ENCODE results near the gene IQCF6.
"Not testable (repeated sequence)": the region's sequence is repeated elsewhere in the genome, so short reads cannot be mapped to it uniquely, and the experiment has no call there.

The IQCF6 gene

DNA sequence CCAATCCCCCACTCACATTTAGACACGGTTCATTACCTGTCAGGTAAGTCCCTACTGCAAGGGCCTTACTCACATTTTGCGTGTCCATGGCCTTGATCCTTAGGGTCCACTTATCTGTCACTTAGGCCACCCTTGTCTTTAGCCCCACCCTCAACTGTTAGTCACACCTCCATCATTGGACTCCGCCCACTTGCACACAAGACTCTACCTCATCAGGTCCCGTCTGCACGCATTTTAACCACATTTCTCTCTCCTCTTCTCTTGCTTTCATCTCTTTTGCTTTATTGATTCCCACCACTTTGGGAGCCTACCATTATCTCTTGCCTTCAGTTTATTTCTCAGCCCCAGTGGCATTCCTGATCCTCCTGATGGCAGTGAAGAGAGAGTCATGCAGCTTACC, at the start of gene IQCF6:
Gene IQCF6, minus strand, starts transcription at position 101 of the 400 bp plus-strand sequence. Its CDS starts 13 bp downstream, at position 88.
- DNase-seq (ENCODE audit: low read depth) = no peak

DNA sequence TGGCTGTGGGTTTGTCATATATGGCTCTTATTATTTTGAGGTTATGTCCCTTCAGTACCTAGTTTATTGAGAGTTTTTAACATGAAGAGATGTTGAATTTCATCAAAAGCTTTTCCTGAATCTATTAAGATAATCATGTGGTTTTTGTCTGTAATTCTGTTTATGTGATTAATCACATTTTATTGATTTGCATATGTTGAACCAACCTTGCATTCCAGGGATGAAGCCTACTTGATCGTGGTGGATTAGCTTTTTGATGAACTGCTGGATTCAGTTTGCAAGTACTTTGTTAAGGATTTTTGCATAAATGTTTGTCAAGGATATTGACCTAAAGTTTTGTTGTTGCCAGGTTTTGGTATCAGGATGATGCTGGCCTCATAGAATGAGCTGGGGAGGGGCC, 49.3 kb upstream of the IQCF6 start:
- no peak for DNase-seq (ENCODE audit: low read depth)

DNA sequence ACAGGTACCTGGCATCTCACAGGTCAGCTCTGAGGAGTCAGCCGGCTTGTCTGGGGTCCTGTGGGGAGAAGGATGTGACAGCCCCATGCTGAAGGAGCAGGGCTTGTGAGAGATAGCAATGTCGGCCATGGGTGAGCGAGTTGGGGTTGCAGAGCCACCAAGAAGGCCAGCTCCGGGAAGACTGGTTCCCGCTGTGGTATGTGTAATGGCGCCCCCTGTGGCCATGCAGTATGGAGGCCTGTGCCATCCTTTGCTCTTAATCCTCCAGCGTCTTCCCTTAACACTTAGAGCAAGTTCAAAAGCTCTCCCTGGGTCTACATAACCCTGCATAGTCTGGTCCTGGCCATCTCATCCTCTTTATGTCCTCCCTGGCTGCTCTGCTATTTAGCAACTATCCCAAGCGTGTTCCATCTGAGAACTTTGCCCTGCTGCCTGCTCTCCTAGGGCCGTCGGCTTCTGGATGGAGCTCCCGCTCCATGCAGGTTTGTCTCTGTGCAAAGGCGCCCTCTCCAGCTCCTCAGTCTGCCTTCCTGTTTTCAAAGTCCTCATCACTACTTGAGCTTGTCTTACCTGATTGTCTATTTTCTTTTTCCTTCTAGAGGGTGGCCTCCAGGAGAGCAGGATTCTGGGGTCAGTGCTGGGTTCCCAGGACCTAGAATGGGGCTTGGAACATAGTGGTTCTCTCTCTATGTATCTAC, 40.8 kb upstream of the IQCF6 start:
- no peak for DNase-seq (ENCODE audit: low read depth)

DNA sequence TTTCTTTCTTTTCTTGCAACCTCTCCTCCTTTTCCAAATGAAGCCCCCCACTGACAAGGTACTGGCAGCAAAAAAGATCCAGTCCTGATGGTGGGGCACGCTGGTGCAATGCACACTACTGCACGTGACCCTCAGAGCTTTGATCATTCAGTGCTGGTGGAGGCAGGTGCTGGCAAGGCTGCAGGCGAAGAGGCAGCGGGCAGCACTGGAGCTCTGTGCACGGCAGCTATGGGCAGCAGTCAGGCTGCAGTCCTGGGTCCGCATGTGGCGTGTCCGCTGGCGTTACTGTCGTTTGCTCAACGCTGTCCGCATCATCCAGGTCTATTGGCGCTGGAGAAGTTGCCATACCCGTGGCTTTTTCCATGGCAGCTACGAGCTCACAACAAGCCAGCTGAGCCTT, 40.1 kb upstream of the IQCF6 start:
- no peak for DNase-seq (ENCODE audit: low read depth)

DNA sequence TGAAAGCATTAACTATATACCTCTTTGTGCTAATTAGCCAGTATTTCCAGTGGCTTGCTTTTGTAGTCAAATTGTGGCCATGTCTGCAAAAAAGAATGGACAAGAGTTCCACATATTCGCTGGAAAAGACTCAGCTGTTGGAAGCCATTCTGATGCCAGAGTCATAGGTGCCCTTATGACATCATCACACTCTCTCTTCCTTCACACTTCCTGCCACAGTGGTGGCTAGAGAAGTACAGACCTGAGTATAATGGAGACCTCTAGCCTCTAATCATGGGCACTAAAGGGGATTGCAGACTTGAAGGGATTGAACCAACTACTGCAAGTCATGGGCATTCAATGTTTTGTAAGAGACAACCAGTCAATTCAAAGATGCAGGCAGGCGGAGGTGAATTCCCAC, 38.3 kb upstream of the IQCF6 start:
- DNase-seq (ENCODE audit: low read depth) = no peak

DNA sequence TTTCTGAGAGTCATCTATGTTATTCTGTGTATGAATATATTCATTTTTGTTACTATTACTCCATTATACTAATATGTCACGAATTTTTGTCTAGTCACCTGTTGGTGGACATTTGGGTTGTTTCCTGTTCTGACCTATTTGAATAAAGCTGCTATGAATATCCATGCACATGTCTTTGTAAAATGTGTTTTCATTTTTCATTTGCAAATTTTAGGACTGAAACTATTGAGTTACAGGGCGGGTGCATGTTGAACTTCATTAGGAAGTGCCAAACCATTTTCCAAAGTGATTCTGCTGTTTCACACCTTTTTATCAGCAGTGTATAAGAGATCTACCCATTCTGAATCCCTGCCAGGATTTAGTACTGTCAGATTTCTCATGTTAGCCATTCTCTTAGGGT, 37.7 kb upstream of the IQCF6 start:
- DNase-seq (ENCODE audit: low read depth) = no peak

DNA sequence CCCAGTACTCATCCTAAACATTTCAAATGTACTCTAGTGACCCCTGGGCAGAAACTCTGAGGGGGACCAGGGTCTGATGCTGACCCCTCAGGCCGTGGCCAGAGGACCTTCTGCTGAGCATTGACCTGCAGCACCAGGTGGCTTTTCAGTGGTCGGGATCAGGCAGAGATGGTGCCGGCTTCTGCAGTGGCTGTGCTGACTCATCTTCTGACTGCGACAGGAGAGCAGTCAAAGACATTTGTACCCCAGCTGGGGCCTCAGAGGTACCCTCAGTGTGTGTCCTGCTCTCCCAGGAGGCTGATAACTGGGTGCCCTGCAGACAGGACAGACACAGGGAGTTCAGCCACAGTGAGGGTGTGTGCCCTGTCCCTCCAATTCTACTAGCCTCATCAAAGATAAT, 36.6 kb upstream of the IQCF6 start:
- no peak for DNase-seq (ENCODE audit: low read depth)

DNA sequence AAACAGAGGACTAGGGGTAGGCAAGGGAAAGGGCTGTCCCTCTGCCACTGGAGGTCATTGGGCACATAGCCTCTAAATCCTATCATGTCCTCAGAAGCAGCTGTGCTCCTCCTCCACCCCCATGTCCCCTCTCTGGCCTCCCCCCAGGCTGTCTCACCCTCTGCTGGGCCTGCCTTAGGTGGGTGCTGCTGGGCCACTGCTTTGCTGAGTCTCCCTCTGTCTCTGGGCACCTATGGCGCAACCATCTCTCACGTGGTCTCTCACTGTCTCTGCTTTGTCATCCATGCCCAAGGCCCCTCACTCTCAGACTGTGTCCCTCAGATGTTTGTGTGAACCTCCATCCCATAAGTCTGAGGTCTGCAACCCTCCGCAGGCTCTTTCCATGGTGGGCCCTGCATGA, 35.0 kb upstream of the IQCF6 start:
- no peak for DNase-seq (ENCODE audit: low read depth)

- DNase-seq (ENCODE audit: low read depth) = no peak
These were observed 34.5 kb upstream of the IQCF6 start for GRCh38 chr3:51813539-51813938.

- DNase-seq (ENCODE audit: low read depth) = no peak
These were observed 29.9 kb upstream of the IQCF6 start for GRCh38 chr3:51808934-51809333.

DNA sequence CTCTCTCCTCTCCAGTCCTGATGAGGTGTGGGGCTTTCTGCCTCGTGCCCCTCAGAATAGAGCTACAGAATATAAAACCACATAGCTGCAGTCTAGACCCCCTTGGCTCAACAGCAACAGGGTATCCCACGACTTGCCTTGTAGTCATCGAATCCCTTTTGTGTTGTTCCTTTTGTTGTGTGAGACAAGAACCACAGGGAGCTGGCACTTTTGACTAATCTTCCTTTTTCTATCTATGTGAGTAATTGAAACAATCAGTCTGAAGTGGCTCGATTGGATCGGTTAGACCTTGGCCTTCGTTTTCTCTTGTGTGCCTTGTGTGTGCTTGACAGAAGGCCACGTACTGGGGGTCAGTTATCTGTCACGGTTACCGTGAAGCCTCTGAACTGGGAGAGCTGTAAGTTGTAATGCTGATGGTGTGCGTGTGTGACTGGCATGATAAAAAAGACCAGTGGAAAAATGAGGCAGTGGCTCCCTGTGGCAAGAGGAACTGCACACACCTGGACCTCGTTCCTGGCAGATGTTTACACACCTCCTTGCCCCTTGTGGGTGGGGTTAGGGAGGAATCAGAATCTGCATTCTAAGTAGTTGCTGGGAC, 23.2 kb upstream of the IQCF6 start:
- no peak for DNase-seq (ENCODE audit: low read depth)

DNA sequence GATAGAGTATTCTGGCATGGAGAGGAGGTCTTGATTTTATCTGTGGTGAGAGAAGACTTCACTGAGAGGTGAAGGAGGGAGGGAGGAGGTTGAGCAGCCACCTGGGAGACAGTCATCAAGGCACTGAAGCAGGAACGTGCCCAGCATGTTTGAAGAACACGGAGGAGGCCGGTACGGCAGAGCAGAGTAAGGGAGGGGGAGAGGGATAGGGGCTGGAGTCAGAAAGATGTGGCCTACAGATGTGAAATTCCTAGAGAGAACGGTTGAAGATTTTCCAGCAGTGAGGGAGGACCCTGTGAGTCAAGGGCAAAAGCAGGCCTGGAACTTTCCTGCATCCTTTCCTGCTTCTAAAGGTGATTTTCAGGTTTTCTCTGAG, 21.7 kb upstream of the IQCF6 start:
- DNase-seq (ENCODE audit: low read depth) = no peak

DNA sequence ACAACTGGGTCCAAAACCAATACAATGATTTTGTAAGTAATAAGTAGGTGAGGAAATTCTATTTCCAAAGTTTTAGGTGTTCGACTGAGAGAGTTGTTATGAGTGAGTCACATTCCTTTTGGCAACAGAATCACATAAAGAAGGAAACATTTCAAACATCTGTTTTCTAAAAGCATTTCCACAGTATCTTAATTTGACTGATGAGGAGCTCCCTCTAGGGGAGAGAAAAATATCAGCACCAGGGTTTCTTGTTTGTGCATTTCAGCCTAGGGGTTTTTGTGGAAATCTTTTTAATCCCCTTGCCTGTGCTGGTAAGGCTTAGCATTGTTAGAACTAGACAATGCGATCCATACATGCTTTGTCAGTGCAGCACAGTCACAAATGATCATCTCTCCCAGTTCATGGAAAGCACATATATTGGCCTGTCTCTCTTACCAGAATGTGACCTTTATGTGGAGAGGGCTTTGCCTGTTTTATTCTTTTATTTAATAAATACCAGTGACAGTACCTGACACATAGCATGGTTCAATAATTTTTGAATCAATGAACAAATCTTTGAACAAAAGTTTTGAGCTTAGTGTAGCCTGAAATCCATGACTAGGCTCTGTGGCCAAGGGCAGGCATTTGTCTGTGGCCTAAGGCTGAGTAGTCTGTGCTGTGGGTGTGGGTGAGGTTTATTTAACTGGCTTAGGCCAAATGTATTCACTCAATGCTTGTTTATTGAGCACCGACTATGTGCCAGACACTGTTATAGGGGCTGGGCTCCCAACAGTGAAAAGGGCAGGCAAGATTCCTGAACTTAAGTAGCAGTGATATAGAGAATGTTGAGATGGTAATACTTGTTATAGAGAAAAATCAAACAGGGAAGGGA, 21.1 kb upstream of the IQCF6 start:
- peak; percentile 29 for DNase-seq (ENCODE audit: low read depth)

- no peak for DNase-seq (ENCODE audit: low read depth)
These were observed 19.4 kb upstream of the IQCF6 start for GRCh38 chr3:51798411-51798963.

DNA sequence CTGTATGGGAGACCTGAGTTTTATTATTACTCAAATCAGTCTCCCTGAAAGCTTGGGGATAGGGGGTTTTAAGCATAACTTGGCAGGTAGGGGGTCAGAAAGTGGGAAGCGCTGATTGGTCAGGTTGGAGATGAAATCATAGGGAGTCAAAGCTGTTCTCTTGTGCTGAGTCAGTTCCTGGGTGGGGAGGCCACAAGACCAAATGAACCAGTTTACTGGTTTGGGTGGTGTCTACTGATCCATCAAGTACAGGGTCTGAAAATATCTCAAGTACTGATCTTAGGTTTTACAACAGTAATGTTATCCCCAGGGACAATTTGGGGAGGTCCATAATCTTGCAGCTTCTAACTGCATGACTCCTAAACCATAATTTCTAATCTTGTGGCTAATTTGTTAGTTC, 17.8 kb upstream of the IQCF6 start:
- no peak for DNase-seq (ENCODE audit: low read depth)

GRCh38 chr3:51794206-51794605, 15.2 kb upstream of the IQCF6 start:
- no peak for DNase-seq (ENCODE audit: low read depth)

DNA sequence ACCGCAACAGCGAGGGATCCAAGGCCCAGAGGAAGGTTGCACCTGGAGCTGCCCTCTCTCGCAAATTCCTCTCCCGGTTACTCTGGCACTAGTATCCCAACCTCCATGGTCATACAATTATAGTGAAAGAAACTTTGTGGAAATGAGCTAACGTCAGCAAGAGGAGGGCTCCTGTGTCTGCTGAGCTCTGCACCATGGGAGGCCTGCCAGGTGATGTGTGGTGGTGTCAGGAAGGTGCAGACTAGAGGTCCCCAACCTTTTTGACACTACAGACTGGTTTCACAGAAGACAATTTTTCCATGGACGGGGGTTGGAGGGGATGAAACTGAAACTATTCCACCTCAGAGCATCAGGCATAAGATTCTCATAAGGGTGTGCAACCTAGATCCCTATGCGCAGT, 13.2 kb upstream of the IQCF6 start:
- DNase-seq (ENCODE audit: low read depth) = no peak

DNA sequence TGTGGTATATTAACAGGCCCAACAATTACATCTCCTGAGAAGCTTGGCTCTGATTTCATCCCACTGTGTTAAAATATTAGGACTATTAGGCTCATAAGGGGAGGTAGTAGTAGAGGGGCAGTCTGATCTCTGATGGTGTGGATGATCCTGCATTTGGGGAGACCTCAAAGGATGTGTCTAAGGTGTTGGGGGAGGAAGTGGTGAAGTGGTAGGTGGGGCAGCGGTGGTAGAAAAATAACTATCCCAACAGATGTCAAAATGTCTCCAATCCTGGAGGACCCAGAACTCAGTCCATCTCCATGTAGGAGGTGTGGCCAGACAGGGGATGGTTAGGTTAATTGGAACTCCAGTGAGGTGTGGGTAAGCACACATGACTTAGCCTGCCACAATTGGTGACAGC, 10.4 kb upstream of the IQCF6 start:
- DNase-seq (ENCODE audit: low read depth) = no peak

DNA sequence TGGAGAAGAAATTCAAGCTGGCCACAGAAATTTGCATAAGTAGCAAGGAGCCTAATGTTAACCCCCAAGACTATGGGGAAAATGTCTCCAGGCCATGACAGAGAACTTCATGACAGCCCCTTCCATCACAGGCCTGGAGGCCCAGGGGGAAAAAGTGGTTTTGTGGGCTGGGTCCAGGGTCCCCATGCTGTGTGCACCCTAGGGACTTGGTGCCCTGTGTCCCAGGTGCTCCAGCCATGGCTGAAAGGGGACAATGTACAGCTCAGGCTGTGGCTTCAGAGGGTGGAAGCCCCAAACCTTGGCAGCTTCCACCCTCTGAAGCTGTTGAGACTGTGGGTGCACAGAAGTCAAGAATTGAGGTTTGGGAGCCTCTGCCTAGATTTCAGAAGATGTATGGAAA, 8.5 kb upstream of the IQCF6 start:
- DNase-seq (ENCODE audit: low read depth) = not testable (repeated sequence)

- DNase-seq (ENCODE audit: low read depth) = no peak
These were observed 7.2 kb upstream of the IQCF6 start for GRCh38 chr3:51786267-51786666.

- DNase-seq (ENCODE audit: low read depth) = no peak
These were observed 483 bp downstream of the IQCF6 start for GRCh38 chr3:51778554-51778953.

GRCh38 chr3:51777985-51778384, 1.1 kb downstream of the IQCF6 start:
- DNase-seq (ENCODE audit: low read depth) = no peak

DNA sequence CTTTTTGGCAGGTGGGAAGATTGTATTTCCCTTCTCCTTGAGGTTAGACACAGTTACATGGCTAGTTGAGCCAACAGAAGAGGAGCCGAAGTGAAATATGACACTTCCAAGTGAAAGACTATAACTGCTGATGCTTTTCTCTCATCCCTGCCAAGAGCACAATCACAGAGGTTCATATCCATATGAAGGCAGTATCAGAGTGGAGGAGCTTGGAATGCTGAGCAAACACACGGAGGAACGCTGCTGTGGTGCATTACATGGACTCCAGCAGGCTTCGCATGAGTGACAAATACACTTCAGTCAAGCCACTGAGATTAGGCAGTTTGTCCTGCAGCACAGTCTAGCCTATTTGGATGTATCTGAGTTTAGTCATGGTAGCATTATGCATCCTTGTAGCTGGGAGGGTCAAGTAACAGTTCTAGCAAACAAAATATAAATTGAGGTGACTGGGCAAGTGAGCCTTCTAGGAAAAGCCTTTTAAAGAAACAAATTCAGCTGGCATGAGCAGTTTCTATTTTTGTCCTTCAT, 5.4 kb downstream of the IQCF6 start:
- no peak for DNase-seq (ENCODE audit: low read depth)

Data from HS-27A (cell line).